Non-pigmented ciliary epithelial cell (primary cell): Measurements from ENCODE around the gene GTF2F1.
"Not testable (repeated sequence)": the region's sequence is repeated elsewhere in the genome, so short reads cannot be mapped to it uniquely, and the experiment has no call there.

Experiments
- DNase-seq: peaks from one replicate; pipeline ENCODE4 v3.0.0-alpha.2; 2010; ENCODE audit warnings: low read depth

The GTF2F1 gene

GRCh38 chr19:6417713-6418561 is 25.0 kb upstream of the GTF2F1 start:
- no peak for DNase-seq

GRCh38 chr19:6416658-6417405 is 23.9 kb upstream of the GTF2F1 start:
- no peak for DNase-seq

- no peak for DNase-seq
Measured at GRCh38 chr19:6415591-6416190, 22.7 kb upstream of the GTF2F1 start.

GRCh38 chr19:6414793-6415590 is 22.0 kb upstream of the GTF2F1 start:
- DNase-seq = no peak

GRCh38 chr19:6413721-6414643 is 21.0 kb upstream of the GTF2F1 start:
- no peak for DNase-seq

GRCh38 chr19:6413291-6413690 is 20.3 kb upstream of the GTF2F1 start:
- no peak for DNase-seq

GRCh38 chr19:6412447-6413091 is 19.6 kb upstream of the GTF2F1 start:
- DNase-seq = no peak

- DNase-seq = no peak
Measured at GRCh38 chr19:6412061-6412446, 19.1 kb upstream of the GTF2F1 start.

GRCh38 chr19:6409346-6409745 is 16.4 kb upstream of the GTF2F1 start:
- DNase-seq = no peak

- DNase-seq = no peak
Measured at GRCh38 chr19:6406401-6406800, 13.4 kb upstream of the GTF2F1 start.

GRCh38 chr19:6402837-6403608 is 10.1 kb upstream of the GTF2F1 start:
- DNase-seq = peak; percentile 60

- DNase-seq = no peak
Measured at GRCh38 chr19:6402058-6402457, 9.1 kb upstream of the GTF2F1 start.

- not testable (repeated sequence) for DNase-seq
Measured at GRCh38 chr19:6400062-6400944, 7.3 kb upstream of the GTF2F1 start.

- DNase-seq = no peak
Measured at GRCh38 chr19:6396305-6396704, 3.3 kb upstream of the GTF2F1 start.

- DNase-seq = no peak
Measured at GRCh38 chr19:6394831-6395230, 1.9 kb upstream of the GTF2F1 start.

- no peak for DNase-seq
Measured at GRCh38 chr19:6393983-6394412, 1.0 kb upstream of the GTF2F1 start.

GRCh38 chr19:6392221-6393073 is 517 bp downstream of the GTF2F1 start:
- DNase-seq = no peak

GRCh38 chr19:6387372-6387771 is 5.6 kb downstream of the GTF2F1 start:
- DNase-seq = no peak
